GM18951 (cell line): ENCODE data around the gene CDCA7.

Source experiments
- POLR2A ChIP-seq: IDR thresholded peaks from 4 replicates; pipeline ENCODE4 v1.6.1; 2011; ENCODE audit warnings: mild to moderate bottlenecking; ENCODE audit not compliant: insufficient read length, insufficient read depth; ENCODE audit errors: extremely low read depth
- in situ Hi-C: fragments of 300-500 bp; cut with MboI; formaldehyde crosslinking; loops from one replicate; pipeline ENCODE4 v1.12.0; 2022; ENCODE audit warnings: low sequenced_read_pairs, mixed read lengths, inconsistent platforms; ENCODE audit not compliant: unreplicated experiment

Gene CDCA7

DNA sequence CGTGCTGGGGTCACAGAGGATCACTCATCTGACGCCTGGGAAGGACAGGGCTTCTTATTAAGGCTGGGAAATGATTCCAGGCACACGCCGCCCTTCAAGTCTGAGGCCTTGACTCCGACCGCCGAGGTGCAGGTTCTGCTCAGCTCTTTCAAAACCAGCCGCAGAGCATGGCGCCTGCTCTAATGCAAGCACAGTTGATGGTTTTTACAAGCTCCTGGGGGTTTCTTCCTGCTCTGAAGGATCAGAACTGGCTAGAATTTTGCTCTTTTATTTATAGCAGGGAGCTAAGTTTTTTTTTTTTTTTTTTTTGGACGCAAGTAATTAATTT lies 32.0 kb downstream of the CDCA7 start:
- no peak for TF ChIP-seq POLR2A
- in situ Hi-C loops = no loop called here

- no peak for TF ChIP-seq POLR2A
These were observed 32.4 kb downstream of the CDCA7 start for GRCh38 chr2:173387079-173387478.

DNA sequence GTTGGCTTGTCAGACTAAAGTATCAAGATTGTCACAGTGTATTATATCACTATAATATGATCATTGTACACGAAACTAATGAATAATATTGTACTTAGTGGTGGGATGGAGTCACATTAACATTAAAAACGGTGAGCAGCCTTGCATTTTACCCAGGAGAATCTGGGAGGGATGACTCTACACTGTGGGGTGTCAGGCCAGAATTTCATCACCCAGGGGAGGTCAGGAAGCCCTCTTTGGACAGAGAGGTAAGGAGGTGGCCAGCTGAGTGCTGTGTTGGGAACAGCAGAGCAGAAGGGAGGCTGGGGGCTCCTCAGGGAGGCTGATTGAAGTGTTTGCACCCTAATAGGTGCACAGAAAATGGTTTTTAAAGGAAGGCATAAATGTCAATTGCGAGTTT lies 33.0 kb downstream of the CDCA7 start:
- TF ChIP-seq POLR2A = no peak
- in situ Hi-C loops = no loop called here

More at GRCh38 chr2:173387079-173387478, 32.4 kb downstream of the CDCA7 start:
- in situ Hi-C loops = no loop called here

DNA sequence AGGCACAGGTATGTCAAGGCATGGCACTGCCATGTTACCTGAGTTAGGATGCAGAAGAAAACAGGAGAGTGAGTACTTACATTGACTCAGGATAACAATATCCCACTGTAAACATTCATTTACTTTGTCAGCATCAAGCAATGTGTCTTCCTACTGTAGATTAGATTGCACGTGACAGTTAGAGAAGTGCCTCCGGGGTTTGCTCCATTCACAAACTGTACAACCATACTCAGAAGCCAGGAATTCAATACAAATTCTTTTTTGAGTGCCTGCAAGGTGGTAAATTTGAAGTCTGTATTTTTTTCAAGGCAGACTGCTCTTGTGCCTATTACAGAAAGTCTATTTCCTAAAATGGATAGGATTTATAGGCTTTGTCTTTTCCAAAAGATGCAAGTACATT lies 34.1 kb downstream of the CDCA7 start:
- in situ Hi-C loops = no loop called here
- TF ChIP-seq POLR2A = no peak

DNA sequence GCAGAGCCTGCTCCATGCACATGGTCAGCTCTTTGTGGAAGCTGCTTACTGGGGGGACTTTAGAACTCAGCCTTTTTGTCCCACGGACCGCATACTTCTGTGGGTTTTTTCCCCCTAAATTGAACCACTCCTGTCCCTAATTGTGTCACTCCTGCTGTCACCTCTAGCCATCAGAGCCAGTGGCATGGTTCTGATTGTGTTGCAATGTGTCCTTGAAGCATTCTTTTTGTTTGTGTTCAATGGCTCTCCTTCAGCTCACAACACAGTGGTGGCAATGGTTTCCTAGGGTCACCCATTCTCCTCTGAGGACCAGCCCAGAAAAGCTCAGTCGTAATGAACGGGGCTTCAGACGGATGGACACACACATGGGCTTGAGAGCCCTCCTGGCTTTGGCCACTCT lies 35.4 kb downstream of the CDCA7 start:
- no peak for TF ChIP-seq POLR2A
- in situ Hi-C loops = no loop called here

- in situ Hi-C loops = no loop called here
- TF ChIP-seq POLR2A = no peak
These were observed 38.1 kb downstream of the CDCA7 start for GRCh38 chr2:173392731-173393130.

- in situ Hi-C loops = no loop called here
- TF ChIP-seq POLR2A = no peak
These were observed 38.5 kb downstream of the CDCA7 start for GRCh38 chr2:173393186-173393585.

GRCh38 chr2:173393636-173394035 lies 39.0 kb downstream of the CDCA7 start:
- TF ChIP-seq POLR2A = no peak
- in situ Hi-C loops = no loop called here

GRCh38 chr2:173394091-173394974 lies 39.7 kb downstream of the CDCA7 start:
- TF ChIP-seq POLR2A = no peak
- in situ Hi-C loops = no loop called here

DNA sequence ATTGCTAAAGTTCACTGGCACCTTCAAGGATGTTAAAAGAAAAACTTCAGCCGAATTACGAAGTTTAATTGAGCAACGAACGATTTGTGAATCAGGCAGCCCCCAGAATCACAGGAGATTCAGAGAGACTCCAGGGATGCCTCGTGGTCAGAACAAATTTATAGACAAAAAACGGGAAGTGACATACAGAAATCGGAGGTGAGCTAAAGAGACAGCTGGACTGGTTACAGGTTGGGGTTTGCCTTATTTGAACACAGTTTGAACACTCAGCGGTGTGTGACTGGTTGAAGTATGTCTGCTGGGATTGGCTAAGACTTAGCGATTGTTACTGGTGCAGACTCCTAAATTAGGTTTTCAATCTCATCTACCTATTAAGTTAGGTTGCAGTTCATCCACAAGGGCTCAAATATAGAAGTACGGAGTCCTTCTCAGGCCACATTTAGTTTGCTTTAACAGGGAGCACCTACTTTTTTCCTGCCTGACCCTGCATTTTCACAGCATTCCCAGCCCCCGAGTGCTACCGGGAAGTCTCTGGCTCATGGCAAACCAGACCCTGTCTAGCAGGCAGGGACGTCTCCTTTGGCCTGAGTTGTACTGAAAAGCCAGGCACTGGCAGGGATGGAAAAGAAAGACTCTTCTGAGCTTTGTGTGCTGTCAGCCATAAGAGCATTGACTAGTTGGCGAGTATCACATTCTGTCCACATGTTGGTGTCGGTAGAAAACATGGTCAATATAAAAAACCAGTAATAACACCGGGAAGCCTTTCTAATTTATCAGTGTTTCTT lies 41.1 kb downstream of the CDCA7 start:
- TF ChIP-seq POLR2A = no peak
- in situ Hi-C loops = no loop called here

GRCh38 chr2:173397539-173397938 lies 42.9 kb downstream of the CDCA7 start:
- in situ Hi-C loops = no loop called here
- no peak for TF ChIP-seq POLR2A

DNA sequence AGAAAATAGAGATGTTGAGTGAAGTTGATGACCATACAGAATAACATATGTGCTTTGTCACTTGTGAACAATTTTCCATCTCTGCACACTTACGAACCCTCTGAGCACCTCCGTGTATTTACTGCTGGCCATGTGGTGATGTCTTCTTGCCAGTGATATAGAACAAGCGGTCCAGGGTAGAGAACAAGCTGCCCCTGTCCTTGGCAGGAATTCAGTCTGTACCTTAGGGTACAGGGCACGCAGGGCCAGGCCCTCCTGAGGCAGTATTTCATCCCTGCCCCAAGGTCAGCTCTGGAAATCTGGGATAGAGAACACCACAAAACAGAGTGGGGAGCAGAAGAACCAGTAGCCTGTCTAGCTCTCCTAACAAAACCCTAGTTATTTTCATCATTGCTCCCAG lies 44.6 kb downstream of the CDCA7 start:
- TF ChIP-seq POLR2A = no peak
- in situ Hi-C loops = no loop called here

DNA sequence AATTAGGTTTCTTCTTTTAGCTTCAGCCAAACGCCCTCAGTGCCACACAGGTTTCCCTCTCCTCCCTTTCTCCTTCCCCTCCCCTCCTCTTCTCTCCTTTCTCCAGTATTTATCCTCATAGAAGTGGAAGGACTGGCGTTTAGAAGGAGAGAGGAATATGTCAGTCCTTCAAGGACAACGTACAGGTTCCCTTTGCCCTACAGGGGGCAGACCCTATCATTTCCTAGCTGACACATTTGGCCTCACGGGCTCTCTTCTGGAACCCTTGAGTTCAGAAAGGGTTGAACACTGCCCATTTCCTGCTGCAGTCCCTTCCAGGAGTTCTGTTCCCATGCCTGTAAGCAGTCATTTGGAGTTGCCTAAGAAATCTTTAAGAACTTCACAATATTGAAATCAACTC lies 46.1 kb downstream of the CDCA7 start:
- no peak for TF ChIP-seq POLR2A
- in situ Hi-C loops = loop anchor here (25.0 kb wide), 1 partner anchor 937 kb away; the partner anchor contains the start of gene SP9
